Endothelial cell of umbilical vein (primary cell): Measurements from ENCODE around the gene BNC1. TPM values are rescaled to one million over a fixed set of nuclear protein-coding genes. Genes with fewer than 3 reads are reported as not detected.

Experiments used
- BruUV-seq: library from RNA; stranded (reverse); fragments of 400-500 nt; replicated peaks from 2 replicates; lab custom pipeline; 2021; lab: Mats Ljungman, UMichigan
- CTCF ChIA-PET: fragments of 300-600, 350-600 bp; sonication (Branson Sonifier 250); formaldehyde crosslinking; loops from one replicate; lab custom pipeline; 2021; ENCODE audit warnings: antibody characterized with exemption, inconsistent platforms; lab: Charles Lee
- POLR2A ChIA-PET: fragments of 300-600, 350-600 bp; sonication (Branson Sonifier 250); formaldehyde crosslinking; loops from one replicate; lab custom pipeline; 2021; ENCODE audit warnings: antibody characterized with exemption, inconsistent platforms; lab: Charles Lee
- DNase-seq: peaks from one replicate; pipeline ENCODE4 v3.0.0-alpha.2; 2011; ENCODE audit warnings: low read depth, low spot score
- FAIRE-seq: peaks from 2 replicates; lab custom pipeline; 2011; peaks lifted over from hg19 to GRCh38; lab: Jason Lieb, UNC
- H2AFZ ChIP-seq: 2 replicates; pipeline ENCODE4 v1.6.0; 2012; ENCODE audit warnings: low read depth, low read length, control low read depth, inconsistent platforms
- H3K27ac ChIP-seq: 2 replicates; pipeline ENCODE4 v1.5.1; 2011; ENCODE audit warnings: low read depth, mild to moderate bottlenecking, control low read depth, low read length, moderate library complexity; ENCODE audit not compliant: insufficient read depth
- H3K27me3 ChIP-seq, 2 experiments: 2 replicates each; pipeline versions ENCODE4 v1.6.0 to v1.6.1; 2011; ENCODE audit warnings: low read length in 2 of 2, mixed read lengths in 1 of 2; ENCODE audit not compliant: control insufficient read depth in 2 of 2, insufficient read depth in 2 of 2
- H3K36me3 ChIP-seq, 2 experiments: 2 replicates in 1 of 2; 3 replicates in 1 of 2; pipeline ENCODE4 v1.5.1; 2011; ENCODE audit warnings: low read length in 2 of 2, mild to moderate bottlenecking in 1 of 2, moderate library complexity in 1 of 2; ENCODE audit not compliant: control insufficient read depth in 2 of 2, insufficient read depth in 2 of 2; ENCODE audit errors: extremely low read depth in 1 of 2
- H3K4me1 ChIP-seq: 3 replicates; pipeline ENCODE4 v1.5.1; 2011; ENCODE audit warnings: mild to moderate bottlenecking, low read length; ENCODE audit not compliant: control insufficient read depth, insufficient read depth; ENCODE audit errors: extremely low read depth
- H3K4me2 ChIP-seq: 2 replicates; pipeline ENCODE4 v1.6.1; 2011; ENCODE audit warnings: low read length, control low read depth, mixed read lengths; ENCODE audit not compliant: insufficient read depth
- H3K4me3 ChIP-seq, 3 experiments: fragments of 200-600 bp in 1 of 3; sonication (generic), shearing (Covaris generic) in 1 of 3; replicated peaks in 1 of 3; 2 replicates each; pipeline ENCODE4 v1.5.1; 2011 to 2016; ENCODE audit warnings: control low read depth in 3 of 3, low read length in 3 of 3, mild to moderate bottlenecking in 2 of 3, inconsistent platforms in 1 of 3, low read depth in 1 of 3, moderate library complexity in 1 of 3; ENCODE audit not compliant: insufficient read depth in 1 of 3
- H3K79me2 ChIP-seq: 2 replicates; pipeline ENCODE4 v1.6.0; 2012; ENCODE audit warnings: low read length, inconsistent platforms; ENCODE audit not compliant: control insufficient read depth, insufficient read depth
- H3K9ac ChIP-seq: replicated peaks from 2 replicates; pipeline ENCODE3; 2011; ENCODE audit warnings: low read length, control low read depth; ENCODE audit not compliant: insufficient read depth; ENCODE audit errors: extremely low read depth
- H3K9me1 ChIP-seq: replicated peaks from 3 replicates; pipeline ENCODE4 v1.6.0; 2011; ENCODE audit warnings: mild to moderate bottlenecking, low read length; ENCODE audit not compliant: control insufficient read depth, insufficient read depth; ENCODE audit errors: extremely low read depth
- H3K9me3 ChIP-seq: replicated peaks from 2 replicates; pipeline ENCODE4 v1.5.1; 2012; ENCODE audit warnings: low read length, inconsistent platforms; ENCODE audit not compliant: control insufficient read depth, insufficient read depth
- H4K20me1 ChIP-seq: replicated peaks from 2 replicates; pipeline ENCODE3; 2011; ENCODE audit warnings: mild to moderate bottlenecking, low read length; ENCODE audit not compliant: control insufficient read depth, insufficient read depth; ENCODE audit errors: extremely low read depth
- CTCF ChIP-seq, 2 donors: IDR thresholded peaks; 1 replicate in 1 of 2; 2 replicates in 1 of 2; pipeline ENCODE4 v1.5.1; 2011; ENCODE audit warnings: low read length in 2 of 2, mild to moderate bottlenecking in 2 of 2, moderate library complexity in 2 of 2, control low read depth in 1 of 2, inconsistent platforms in 1 of 2, low read depth in 1 of 2; ENCODE audit not compliant: insufficient read depth in 1 of 2; ENCODE audit errors: extremely low read depth in 1 of 2
- EZH2 ChIP-seq: IDR thresholded peaks from 2 replicates; pipeline ENCODE4 v1.6.1; 2012; ENCODE audit warnings: borderline replicate concordance, low read depth, mild to moderate bottlenecking, moderate library complexity, low read length, inconsistent platforms; ENCODE audit not compliant: severe bottlenecking
- JUN ChIP-seq: IDR thresholded peaks from 2 replicates; pipeline ENCODE4 v1.6.1; 2011; ENCODE audit warnings: borderline replicate concordance, low read depth; ENCODE audit not compliant: insufficient read length, insufficient read depth
- MAX ChIP-seq: IDR thresholded peaks from 2 replicates; pipeline ENCODE4 v1.6.1; 2011; ENCODE audit not compliant: insufficient read depth, insufficient read length
- MYC ChIP-seq: IDR thresholded peaks from one replicate; pipeline ENCODE4 v1.6.1; 2011; ENCODE audit warnings: mild to moderate bottlenecking, low read depth, low read length
- dilution Hi-C: fragments of 300-500 bp; cut with MboI; formaldehyde crosslinking; loops from one replicate; pipeline ENCODE4 v1.15.0; 2019; ENCODE audit warnings: low sequenced_read_pairs; ENCODE audit not compliant: extremely low pct_ligation_motif_present
- intact Hi-C: fragments of 100-400 bp; cut with micrococcal nuclease; formaldehyde crosslinking; loops from one replicate; pipeline ENCODE4 v1.10.0; 2022
- polyA plus RNA-seq, 4 experiments: library from polyadenylated mRNA; depleted of rRNA in 3 of 4; stranded (reverse) in 3 of 4; unstranded in 1 of 4; fragments of >200 nt; gene quantifications; 2 replicates each; pipeline versions ENCODE4 v1.2.1 to v1.2.3, GENCODE V29; 2011 to 2012; ENCODE audit warnings: missing spikeins in 1 of 4
- total RNA-seq: library from RNA; stranded (reverse); gene quantifications from 2 replicates; pipeline ENCODE4 v1.2.3, GENCODE V29; 2021

The BNC1 gene
- total and polyA plus RNA-seq, 2 donors (not counting 3 experiments of a cell fraction or from before 2014, with no cell fraction given) = 3.4 to 3.9 TPM

- Histone ChIP-seq H3K9ac (no peak overlapping the region), H3K9me3 (no peaks in the 10 kb centered on the region), H4K20me1 (no peaks in the 10 kb centered on the region), H3K4me3 (no peak overlapping the region), H3K9me1 (no peaks in the 10 kb centered on the region), H3K79me2 (no peaks in the 10 kb centered on the region), H3K27me3 (peaks cover 8 to 16% of the 10 kb centered on the region in 2 experiments), H3K4me1 (no peaks in the 10 kb centered on the region), H2AFZ (no peak overlapping the region), H3K36me3 (no peaks in the 10 kb centered on the region), H3K27ac (no peak overlapping the region), H3K4me2 (no peak overlapping the region)
- no peak for FAIRE-seq
- BruUV-seq = no TSS peak
- CTCF ChIA-PET = interaction anchor here (4.5 to 7.4 kb wide), 4 partner anchors 130 to 320 kb away, joined by 57 to 436 read pairs (median 101); no protein-coding TSS in a partner anchor
- no peak for TF ChIP-seq EZH2
- TF ChIP-seq CTCF (IDR thresholded peaks at IDR 0.05; ENCODE audit: extremely low read depth in 1 of 2, insufficient read depth in 1 of 2, low read depth in 1 of 2, low read length in 2 of 2) = no peak
- TF ChIP-seq MAX = no peak
- TF ChIP-seq JUN = no peak
- POLR2A ChIA-PET = no interaction called here
- intact Hi-C loops = no loop called here
- dilution Hi-C loops = no loop called here
- no peak for DNase-seq
Observed at GRCh38 chr15:83250781-83251180, 33.7 kb downstream of the BNC1 start.

GRCh38 chr15:83249030-83249343 lies 35.5 kb downstream of the BNC1 start:
- dilution Hi-C loops = no loop called here
- no peak overlapping the region for H3K4me3 ChIP-seq
- no peak for DNase-seq
- H3K27me3 ChIP-seq = peaks cover 8 to 16% of the 10 kb centered on the region in 2 experiments
- H3K27ac ChIP-seq = no peak overlapping the region
- no peaks in the 10 kb centered on the region for H3K79me2 ChIP-seq
- H3K36me3 ChIP-seq = no peaks in the 10 kb centered on the region
- H3K9ac ChIP-seq = no peak overlapping the region
- no peak overlapping the region for H2AFZ ChIP-seq
- H3K4me2 ChIP-seq = no peak overlapping the region
- no peaks in the 10 kb centered on the region for H3K9me3 ChIP-seq
- no peak for FAIRE-seq
- BruUV-seq = no TSS peak
- H3K4me1 ChIP-seq = no peaks in the 10 kb centered on the region
- CTCF ChIA-PET = interaction anchor here (0.6 to 7.4 kb wide), 60 partner anchors 9 to 322 kb away, joined by 3 to 436 read pairs (median 6); partner anchors contain the start of genes BNC1, C15orf40, HDGFL3 and SH3GL3
- no peak for TF ChIP-seq MYC
- no peaks in the 10 kb centered on the region for H3K9me1 ChIP-seq
- POLR2A ChIA-PET = interaction anchor here (0.6 kb wide), 1 partner anchor 40 kb away, joined by 9 read pairs; no protein-coding TSS in a partner anchor
- intact Hi-C loops = no loop called here
- no peaks in the 10 kb centered on the region for H4K20me1 ChIP-seq
